Measurements from ENCODE around the gene SERINC5. TPM values are rescaled to one million over a fixed set of nuclear protein-coding genes. Genes with fewer than 3 reads are reported as not detected.

SERINC5 gene
- total RNA-seq, 1 experiment from 2014 or later: 52.3 TPM

GRCh38 chr5:80216096-80216495 lies 39.8 kb downstream of the SERINC5 start:
- Histone ChIP-seq H3K56ac (ENCODE audit: insufficient read length, low read depth, low read length) (no peak overlapping the region), H3K4me1 (ENCODE audit: insufficient read depth, low read length) (peaks cover 14% of the 10 kb centered on the region), H2BK120ac (ENCODE audit: low read depth, low read length, poor library complexity, severe bottlenecking) (no peak overlapping the region), H3K79me1 (ENCODE audit: insufficient read depth, low read depth, low read length, poor library complexity, severe bottlenecking) (peaks cover 11% of the 10 kb centered on the region), H3K14ac (ENCODE audit: insufficient read depth, low read length) (no peak overlapping the region), H2BK20ac (ENCODE audit: low read depth, low read length, poor library complexity, severe bottlenecking) (no peak overlapping the region), H3K23me2 (ENCODE audit: insufficient read length, low read depth, low read length, poor library complexity, severe bottlenecking) (no peaks in the 10 kb centered on the region), H3K4ac (ENCODE audit: low read depth, low read length) (no peak overlapping the region), H3K23ac (ENCODE audit: insufficient read length, low read depth, low read length) (no peak overlapping the region), H3K27me3 (ENCODE audit: insufficient read depth, low read length) (no peaks in the 10 kb centered on the region), H3T11ph (ENCODE audit: low read length) (no peak overlapping the region), H4K20me1 (ENCODE audit: control insufficient read depth, insufficient read depth, insufficient read length) (no peaks in the 10 kb centered on the region), H2AK5ac (ENCODE audit: insufficient read length, low read length) (no peak overlapping the region), H4K8ac (replicated peaks; ENCODE audit: insufficient read length, low read depth, low read length) (no peak overlapping the region), H3K4me2 (ENCODE audit: insufficient read depth, insufficient read length, low read length) (no peak overlapping the region), H2BK12ac (ENCODE audit: insufficient read length, low read depth, low read length) (no peak overlapping the region), H2AFZ (ENCODE audit: low read length) (no peak overlapping the region), H4K5ac (ENCODE audit: insufficient read length, low read depth, low read length) (no peak overlapping the region), H3K18ac (ENCODE audit: insufficient read length, low read depth, low read length) (no peak overlapping the region), H3K27ac (ENCODE audit: insufficient read length, low read depth, low read length) (no peak overlapping the region), H3K9me3 (ENCODE audit: control insufficient read depth, low read depth, low read length) (no peaks in the 10 kb centered on the region), H3K9ac (ENCODE audit: extremely low read depth, insufficient read length, low read length) (no peak overlapping the region), H2BK5ac (ENCODE audit: insufficient read length, low read length) (no peak overlapping the region), H2BK15ac (ENCODE audit: low read depth, low read length) (no peak overlapping the region), H4K91ac (ENCODE audit: insufficient read length, low read depth, low read length) (no peak overlapping the region), H3K79me2 (ENCODE audit: insufficient read depth, low read length) (peaks cover 22% of the 10 kb centered on the region; the same call in 1 of the 2 replicates)
- no CpG with 5 or more reads among the region's 8 CpGs for WGBS (ENCODE audit: extremely low coverage, insufficient read length, low lambda C conversion rate)
- DNase-seq: no peak
- Mint-ChIP-seq H3K4me3 (no peak overlapping the region), H3K4me1 (peaks cover 36 to 47% of the 10 kb centered on the region in 2 experiments), H3K9me3 (no peaks in the 10 kb centered on the region), H3K27me3 (ENCODE audit: low read depth) (no peaks in the 10 kb centered on the region), H3K27ac (peak overlapping the region in 1 of 3 experiments; percentile 55; a peak in 2 of 7 replicates), H3K36me3 (ENCODE audit: insufficient read depth in 1 of 3, low read depth in 3 of 3) (peaks cover 0 to 8% (median 2%) of the 10 kb centered on the region in 3 experiments; a peak in 3 of 7 replicates)
- TF ChIP-seq CTCF (conservative IDR thresholded peaks at IDR 0.05): no peak

All from H9 (cell line).